Measurements from ENCODE around the gene LCE3B. TPM values are rescaled to one million over a fixed set of nuclear protein-coding genes. Genes with fewer than 3 reads are reported as not detected.

Gene LCE3B
- total and polyA plus RNA-seq, 8 donors, result not detected

DNA sequence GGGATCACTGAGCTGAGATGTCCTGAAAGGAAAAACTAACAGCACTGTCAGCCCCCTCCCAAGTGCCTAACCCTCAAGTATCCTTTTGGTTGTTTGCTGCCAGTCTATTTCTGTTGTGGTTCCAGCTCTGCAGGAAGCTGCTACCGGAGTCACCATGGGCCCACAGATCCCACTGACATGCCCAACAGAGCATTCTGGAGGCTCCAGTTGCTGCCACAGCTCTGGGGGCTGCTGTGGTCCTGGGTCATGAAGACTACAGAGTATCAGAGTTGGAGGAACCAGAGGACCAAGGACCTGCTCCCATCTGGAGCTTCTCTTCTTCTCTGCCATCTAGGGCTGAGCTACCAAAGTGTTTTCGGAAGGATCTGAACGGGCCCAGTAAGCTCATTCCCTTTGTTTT, 8.4 kb downstream of the LCE3B start:
- ATAC-seq (no peak), DNase-seq (no peak)
- TF ChIP-seq, protein P1, sequence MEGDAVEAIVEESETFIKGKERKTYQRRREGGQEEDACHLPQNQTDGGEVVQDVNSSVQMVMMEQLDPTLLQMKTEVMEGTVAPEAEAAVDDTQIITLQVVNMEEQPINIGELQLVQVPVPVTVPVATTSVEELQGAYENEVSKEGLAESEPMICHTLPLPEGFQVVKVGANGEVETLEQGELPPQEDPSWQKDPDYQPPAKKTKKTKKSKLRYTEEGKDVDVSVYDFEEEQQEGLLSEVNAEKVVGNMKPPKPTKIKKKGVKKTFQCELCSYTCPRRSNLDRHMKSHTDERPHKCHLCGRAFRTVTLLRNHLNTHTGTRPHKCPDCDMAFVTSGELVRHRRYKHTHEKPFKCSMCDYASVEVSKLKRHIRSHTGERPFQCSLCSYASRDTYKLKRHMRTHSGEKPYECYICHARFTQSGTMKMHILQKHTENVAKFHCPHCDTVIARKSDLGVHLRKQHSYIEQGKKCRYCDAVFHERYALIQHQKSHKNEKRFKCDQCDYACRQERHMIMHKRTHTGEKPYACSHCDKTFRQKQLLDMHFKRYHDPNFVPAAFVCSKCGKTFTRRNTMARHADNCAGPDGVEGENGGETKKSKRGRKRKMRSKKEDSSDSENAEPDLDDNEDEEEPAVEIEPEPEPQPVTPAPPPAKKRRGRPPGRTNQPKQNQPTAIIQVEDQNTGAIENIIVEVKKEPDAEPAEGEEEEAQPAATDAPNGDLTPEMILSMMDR (IDR thresholded peaks at IDR 0.05), result no peak
- H3K27ac ChIP-seq, result no peak overlapping the region
- no peaks in the 10 kb centered on the region for H3K36me3 ChIP-seq
- no peaks in the 10 kb centered on the region for H3K4me1 ChIP-seq
- peaks cover 0 to 28% of the 10 kb centered on the region in 2 donors for H3K9me3 ChIP-seq
- intact Hi-C loops (cut with DNase I), result no loop called here
- H3K4me3 ChIP-seq, result no peak overlapping the region
- H3K27me3 ChIP-seq, result peaks cover 0 to 15% of the 10 kb centered on the region in 2 donors

DNA sequence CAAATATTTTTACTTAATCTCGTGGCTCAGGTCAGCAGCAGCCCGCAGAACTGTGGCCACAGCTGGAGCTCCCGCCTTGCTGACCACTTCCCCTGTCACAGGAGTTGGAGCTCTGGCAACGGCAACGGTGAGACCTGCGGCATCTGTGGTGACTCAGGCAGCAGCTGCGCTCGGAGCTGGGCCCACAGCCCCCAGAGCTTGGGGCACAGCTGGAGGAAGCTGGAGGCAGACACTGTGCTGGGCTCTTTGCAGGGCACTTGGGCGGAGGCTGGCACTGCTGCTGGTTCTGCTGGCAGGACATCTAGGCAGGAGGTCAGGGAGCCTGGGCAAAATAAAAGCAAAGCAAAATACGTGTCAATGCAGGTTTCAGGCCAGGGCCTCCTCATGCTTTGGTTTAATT, 9.2 kb downstream of the LCE3B start, which contains the start of gene LCE3A:
LCE3A (minus strand) TSS at position 301 of the 400 bp plus-strand sequence; CDS start at position 301, 0 bp downstream.
- no peaks in the 10 kb centered on the region for H3K4me1 ChIP-seq
- no peaks in the 10 kb centered on the region for H3K36me3 ChIP-seq
- H3K4me3 ChIP-seq, result no peak within 1 kb of the TSS
- DNase-seq (peak in 1 of 4 donors; percentile 68), ATAC-seq (no peak)
- peaks cover 0 to 15% of the 10 kb centered on the region in 2 donors for H3K27me3 ChIP-seq
- H3K27ac ChIP-seq, result no peak within 1 kb of the TSS
- TF ChIP-seq, protein P1 (IDR thresholded peaks at IDR 0.05), result no peak
- intact Hi-C loops (cut with DNase I), result no loop called here
- H3K9me3 ChIP-seq, result peaks cover 0 to 24% of the 10 kb centered on the region in 2 donors

DNA sequence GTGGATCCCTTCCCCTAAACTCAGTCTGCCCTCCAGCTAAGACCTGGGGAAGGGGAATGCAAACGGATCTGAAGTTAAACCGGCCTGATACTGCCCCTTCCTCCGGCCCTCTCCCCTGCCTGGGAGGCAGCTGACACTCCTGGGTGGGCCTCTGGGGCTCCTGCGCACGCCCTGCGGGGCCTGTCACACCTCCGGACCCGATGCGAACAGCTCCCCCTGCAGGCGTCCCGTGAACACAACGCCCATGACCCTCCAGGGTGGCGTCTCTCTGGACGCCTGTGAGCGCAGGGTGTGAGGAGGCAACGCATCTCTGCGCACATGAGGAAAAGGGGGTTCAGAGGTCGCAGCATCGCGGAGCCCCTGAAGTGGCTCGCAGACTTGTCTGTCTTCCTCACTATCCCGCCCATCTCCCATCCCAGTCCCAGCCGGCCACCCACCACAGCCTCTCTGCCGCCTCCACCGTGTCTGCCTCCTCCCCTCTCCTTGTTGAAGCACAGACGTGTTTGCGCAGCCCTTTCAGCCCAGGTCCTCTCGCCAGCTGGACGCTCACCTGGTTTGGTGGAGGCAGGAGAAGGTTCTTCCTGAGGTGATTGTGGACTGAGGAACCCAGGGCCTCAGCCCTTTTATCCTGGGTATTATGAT, 9.7 kb downstream of the LCE3B start:
- DNase-seq (peak in 1 of 4 donors; percentile 72), ATAC-seq (no peak)
- Histone ChIP-seq H3K4me3 (no peak overlapping the region), H3K27me3 (peaks cover 0 to 15% of the 10 kb centered on the region in 2 donors), H3K4me1 (no peaks in the 10 kb centered on the region), H3K9me3 (peaks cover 0 to 19% of the 10 kb centered on the region in 2 donors), H3K36me3 (no peaks in the 10 kb centered on the region), H3K27ac (no peak overlapping the region)
- intact Hi-C loops (cut with DNase I), result no loop called here
- TF ChIP-seq, protein P1 (IDR thresholded peaks at IDR 0.05), result peak in 1 of 2 donors; percentile 5

DNA sequence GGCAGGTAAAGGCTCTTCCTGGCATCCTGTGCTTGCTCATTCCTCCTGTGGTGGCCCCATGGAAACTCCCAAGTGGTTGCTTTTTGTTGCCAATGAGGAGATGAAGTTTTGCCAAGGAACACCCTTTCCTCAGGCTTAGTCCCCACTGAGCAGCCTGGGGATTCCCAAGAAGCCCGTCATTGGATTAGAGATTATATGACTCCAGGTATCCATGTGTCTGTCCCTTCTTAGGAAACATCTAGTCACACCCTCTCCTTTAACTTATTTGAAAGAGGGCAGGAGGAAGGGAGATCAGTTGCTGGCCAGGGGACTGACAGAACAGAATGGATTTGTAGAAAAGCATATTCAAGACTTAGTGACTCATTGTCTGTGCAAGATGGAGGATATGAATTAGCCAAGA, 13.1 kb downstream of the LCE3B start:
- DNase-seq, result no peak
- ATAC-seq, result no peak
- Histone ChIP-seq H3K27ac (no peak overlapping the region), H3K4me3 (no peak overlapping the region), H3K27me3 (peaks cover 0 to 15% of the 10 kb centered on the region in 2 donors), H3K36me3 (no peaks in the 10 kb centered on the region), H3K9me3 (no peaks in the 10 kb centered on the region), H3K4me1 (no peaks in the 10 kb centered on the region)
- TF ChIP-seq, protein P1 (IDR thresholded peaks at IDR 0.05), result no peak
- intact Hi-C loops (cut with DNase I), result no loop called here

DNA sequence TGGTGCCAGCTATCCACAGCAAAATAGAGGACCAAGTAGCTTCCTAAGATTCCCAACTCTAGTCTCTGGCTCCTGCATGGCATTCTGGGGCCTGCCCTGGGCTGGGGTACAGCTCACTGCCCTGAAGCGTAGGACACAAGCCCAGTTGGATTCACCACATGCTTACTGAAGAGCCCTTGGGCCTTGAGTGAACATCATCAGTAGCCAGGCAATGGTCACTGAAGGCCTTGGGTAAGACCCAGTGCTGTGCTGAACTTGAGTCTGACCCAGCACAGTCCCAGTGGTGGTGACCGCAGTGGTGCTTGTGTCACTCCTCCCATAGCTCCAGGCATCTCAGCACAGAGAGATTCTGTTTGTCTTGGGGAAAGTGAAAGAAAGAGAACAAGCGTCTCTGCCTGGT, 17.0 kb downstream of the LCE3B start:
- Histone ChIP-seq H3K9me3 (no peaks in the 10 kb centered on the region), H3K27me3 (no peaks in the 10 kb centered on the region), H3K4me3 (no peak overlapping the region), H3K4me1 (no peaks in the 10 kb centered on the region), H3K27ac (no peak overlapping the region), H3K36me3 (no peaks in the 10 kb centered on the region)
- ATAC-seq (no peak), DNase-seq (no peak)
- intact Hi-C loops (cut with DNase I), result no loop called here
- TF ChIP-seq, protein P1 (IDR thresholded peaks at IDR 0.05), result no peak
